Lung microvascular endothelial cell (primary cell): Measurements from ENCODE around the gene CABP5. TPM values are rescaled to one million over a fixed set of nuclear protein-coding genes. Genes with fewer than 3 reads are reported as not detected.

Source experiments
- DNase-seq, 2 donors: peaks; one replicate each; pipeline versions ENCODE4 v3.0.0 to v3.0.0-alpha.2; 2010; ENCODE audit warnings: low read depth in 2 of 2
- total RNA-seq: library from RNA; depleted of rRNA; stranded (reverse); fragments of >200 nt; gene quantifications from 2 replicates; pipeline ENCODE4 v1.2.1, GENCODE V29; 2014

CABP5 gene
- total RNA-seq, 1 donor from 2014 or later = not detected

DNA sequence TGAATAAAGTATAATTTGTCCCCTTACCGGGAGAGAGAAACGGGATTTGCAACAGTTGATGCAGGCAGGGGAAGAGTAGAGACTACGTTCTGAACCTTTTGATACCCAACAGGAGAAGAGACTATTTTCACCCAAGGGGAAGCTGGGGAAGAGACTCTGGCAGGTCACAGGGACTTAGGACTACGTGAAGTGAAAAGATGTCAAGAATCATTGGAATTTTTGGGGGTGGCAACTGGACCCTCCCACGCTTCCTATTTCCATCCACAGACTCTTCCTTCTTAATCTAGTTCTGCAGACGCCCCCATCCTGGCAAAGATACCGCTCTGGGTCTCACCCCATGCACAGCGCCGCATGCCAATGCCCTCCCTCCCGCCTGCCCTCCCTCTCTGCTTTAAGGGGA lies 13.8 kb downstream of the CABP5 start:
- no peak for DNase-seq

DNA sequence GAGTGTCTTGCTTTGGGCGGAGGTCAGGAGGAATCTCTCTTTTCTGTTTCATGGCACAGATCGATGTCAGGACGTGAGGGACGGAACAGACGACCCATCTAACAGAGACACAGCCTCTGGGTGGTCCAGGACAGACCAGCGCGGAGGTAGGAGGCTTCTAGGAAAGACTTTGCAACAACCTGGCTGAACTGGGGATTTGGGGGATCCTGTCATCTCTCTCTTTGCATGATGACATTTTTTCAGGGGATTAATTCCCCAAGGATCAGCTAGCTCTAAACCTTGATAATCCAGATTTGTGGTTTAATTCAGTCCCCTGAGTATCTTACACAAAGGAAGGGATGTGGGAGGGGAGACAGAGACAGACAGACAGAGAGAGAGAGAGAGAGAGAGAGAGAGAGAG lies 14.4 kb downstream of the CABP5 start:
- no peak for DNase-seq

DNA sequence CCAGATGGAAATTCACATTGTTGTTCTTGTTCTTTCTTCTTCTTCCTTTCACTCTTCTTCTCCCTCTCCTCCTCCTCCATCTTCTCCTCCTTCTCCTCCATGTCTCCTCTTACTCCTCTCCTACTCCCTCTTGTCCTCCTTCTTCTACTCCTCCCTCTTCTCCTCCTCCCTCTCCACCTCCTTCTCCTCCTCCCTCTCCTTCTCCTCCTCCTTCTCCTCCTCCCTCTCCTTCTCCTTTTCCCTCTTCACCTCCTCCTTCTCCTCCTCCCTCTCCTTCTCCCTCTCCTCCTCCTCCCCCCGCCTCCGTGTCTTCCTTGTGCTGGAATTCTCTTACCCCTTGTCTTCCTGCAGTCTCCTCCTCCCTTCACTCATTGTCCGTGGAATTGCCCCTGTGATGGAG lies 18.4 kb downstream of the CABP5 start:
- no peak for DNase-seq

DNA sequence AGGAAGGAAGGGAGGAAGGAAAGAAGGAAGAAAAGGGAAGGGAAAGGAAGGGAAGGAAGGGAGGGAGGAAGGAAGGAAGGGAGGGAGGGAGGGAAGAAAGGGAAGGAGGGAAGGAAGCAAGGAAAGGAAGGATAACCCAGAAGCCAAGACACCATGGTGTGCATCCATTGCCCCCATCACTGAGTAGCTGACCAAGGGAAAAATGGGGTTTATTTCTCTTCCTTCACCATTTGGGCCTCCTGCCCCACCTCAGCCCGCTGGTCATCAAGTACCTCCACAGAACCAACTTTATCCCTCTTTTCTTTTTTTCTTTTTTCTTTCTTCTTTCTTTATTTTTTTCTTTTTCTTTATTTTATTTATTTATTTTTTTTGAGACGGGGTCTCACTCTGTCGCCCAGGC lies 20.4 kb downstream of the CABP5 start:
- DNase-seq = no peak

DNA sequence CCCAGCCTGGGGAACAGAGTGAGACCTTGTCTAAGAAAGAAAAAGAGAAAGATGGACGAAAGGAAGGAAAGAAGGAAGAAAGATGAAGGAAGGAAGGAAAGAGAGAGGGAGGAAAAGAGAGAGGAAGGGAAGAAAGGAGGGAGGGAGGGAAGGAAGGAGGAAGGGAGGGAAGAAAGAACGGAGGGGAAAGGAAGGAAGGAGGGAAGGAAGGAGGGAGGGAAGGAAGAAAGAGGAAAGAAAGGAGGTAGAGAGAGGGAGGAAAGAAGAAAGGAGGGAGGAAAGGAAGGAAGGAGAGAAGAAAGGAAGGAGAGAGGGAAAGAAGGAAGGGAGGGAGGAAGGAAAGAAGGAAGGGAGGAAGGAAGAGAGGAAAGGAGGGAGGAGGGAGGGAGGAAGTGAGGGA lies 20.9 kb downstream of the CABP5 start:
- DNase-seq = no peak

DNA sequence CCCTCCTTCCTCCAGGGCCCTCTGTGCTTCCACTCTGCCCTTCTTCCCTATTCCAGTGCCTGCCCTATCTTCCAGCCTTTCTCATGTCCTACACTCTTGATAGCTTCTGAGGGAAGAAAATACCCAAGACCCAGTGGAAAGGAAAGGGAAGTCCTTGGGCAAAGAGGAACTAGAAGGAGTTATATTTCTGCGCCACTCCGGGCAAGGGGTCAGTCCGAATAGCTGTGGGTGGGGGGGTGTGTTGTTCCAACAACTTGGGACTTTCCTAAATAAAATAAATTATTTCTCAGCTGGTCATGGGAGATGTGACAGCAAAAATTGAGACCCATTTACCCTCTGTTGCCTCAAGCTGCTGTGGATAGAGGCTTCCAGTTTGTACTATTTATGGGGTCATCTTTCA lies 23.2 kb downstream of the CABP5 start:
- no peak for DNase-seq

DNA sequence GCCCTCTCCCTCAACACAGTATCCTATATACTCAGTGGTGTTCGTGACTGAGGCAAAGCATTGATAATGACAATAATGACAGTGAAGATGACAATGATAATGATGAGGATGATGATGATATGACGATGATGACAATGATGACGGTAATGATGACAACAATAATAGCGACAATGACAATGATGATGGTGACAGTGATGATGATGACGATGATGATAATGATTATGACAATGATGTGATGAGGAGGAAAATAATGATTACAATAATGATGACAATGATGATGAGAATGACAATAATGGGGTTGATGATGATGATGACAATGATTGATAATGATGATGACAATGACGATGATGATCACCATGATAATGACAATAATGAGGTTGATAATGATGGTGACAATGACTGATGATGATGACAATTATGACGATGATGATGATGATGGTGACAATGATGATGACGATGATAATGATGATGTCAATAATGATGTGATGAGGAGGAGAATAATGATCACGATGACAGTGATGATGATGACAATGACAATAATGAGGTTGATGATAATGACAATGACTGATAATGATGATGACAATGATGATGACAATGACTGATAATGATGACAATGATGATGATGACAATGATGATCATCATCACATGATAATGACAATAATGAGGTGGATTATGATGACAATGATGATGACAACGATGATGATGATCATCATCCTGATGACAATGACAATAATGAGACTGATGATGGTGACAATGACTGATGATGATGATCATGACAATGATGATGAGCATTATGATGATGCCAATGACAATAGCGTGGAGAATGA lies 32.7 kb downstream of the CABP5 start:
- DNase-seq = no peak

DNA sequence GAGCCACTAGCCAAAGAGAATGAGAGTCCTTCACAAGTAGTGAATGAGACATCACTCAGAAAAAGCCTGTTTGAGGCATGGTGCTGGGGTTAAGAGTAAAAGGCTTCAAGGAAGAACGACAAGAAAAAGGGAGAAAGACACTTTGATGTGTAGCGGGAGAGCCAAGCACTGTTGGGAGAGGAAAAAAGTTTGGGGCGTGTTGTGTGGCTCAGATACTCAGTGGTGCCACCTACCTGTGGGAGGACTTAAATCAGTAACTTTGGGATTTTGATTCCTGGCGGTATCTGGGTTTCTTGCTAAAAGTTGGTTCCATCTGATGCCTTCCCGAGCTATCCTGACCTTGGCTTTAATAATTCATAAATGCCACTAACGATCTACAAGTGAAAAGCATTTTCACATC lies 37.1 kb downstream of the CABP5 start:
- peak in 1 of 2 donors; percentile 2 for DNase-seq

DNA sequence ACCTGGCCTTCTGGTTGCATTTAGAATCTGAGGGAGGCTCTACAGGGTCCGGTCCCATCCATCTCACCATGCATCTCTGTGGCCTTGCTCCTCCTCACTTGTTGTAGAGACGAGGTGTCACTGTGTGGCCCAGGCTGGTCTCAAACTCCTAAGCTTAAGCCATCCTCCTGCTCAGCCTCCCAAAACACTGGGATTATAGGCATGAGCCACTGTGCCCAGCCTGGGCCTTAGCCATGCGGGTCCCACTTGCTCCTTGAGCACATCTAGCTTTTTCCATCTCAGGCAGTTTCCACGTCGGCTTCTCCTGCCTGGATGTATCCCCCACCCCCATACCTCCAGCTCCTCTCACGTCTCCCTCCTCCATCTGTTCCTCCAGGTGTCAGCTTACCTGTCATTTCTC lies 39.6 kb downstream of the CABP5 start:
- DNase-seq = no peak

DNA sequence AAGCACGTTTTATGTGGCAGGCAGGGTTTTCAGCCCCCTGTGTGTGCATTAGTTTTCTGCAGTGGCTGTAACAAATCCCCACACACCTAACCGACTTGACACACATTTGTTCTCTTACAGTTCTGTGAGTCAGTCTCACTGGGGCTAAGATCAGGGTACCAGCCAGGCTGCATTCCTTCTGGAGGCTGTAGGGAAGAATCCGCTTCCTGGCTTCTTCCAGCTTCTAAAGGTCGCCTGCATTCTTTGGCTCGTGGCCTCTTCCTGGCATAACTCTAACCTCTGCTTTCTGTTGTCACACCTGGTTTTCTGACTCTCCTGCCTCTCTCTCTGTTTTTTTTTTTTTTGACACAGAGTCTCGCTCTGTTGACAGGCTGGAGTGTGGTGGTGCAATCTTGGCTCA lies 43.0 kb downstream of the CABP5 start:
- DNase-seq = no peak

DNA sequence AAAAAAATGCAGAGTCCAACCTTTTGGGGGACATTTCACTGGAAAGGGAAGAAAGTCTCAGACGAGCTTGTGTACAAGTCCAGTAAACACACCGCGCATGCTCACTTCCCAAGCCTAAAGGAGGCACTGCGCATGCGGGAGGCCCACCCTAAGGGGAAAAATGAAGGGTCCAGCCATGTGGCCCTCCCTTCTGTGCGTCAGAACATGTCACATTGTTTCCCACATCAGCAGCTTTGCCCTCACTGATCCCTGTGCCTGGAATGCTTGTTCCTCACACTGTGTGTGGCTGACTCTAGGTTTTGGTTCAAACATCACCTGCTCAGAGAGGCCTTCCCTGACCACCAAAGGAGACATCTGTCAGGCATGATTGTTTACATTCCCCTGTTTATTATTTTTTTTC lies 45.1 kb downstream of the CABP5 start:
- no peak for DNase-seq

DNA sequence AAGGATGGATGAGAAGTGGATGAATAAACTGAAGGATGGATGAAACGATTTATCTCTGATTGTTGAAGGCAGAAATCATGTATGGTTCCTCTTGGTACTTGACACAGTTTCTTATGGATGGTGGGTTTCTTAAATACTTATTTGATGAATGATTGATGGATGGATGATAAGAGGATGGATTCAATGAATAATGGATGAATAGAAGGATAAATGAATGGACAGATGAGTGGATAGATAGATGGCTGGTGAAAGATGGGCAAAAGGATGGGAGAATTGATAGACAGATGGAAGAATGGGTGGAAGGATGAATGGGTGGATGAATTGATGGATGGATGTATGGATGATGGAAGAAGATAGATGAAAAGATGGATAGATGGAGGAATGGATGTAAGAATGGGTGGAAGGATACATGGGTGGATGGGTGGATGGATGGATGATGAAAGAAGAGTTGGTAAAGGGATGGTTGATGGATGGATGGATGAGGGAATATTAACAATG lies 47.6 kb downstream of the CABP5 start:
- DNase-seq = no peak

DNA sequence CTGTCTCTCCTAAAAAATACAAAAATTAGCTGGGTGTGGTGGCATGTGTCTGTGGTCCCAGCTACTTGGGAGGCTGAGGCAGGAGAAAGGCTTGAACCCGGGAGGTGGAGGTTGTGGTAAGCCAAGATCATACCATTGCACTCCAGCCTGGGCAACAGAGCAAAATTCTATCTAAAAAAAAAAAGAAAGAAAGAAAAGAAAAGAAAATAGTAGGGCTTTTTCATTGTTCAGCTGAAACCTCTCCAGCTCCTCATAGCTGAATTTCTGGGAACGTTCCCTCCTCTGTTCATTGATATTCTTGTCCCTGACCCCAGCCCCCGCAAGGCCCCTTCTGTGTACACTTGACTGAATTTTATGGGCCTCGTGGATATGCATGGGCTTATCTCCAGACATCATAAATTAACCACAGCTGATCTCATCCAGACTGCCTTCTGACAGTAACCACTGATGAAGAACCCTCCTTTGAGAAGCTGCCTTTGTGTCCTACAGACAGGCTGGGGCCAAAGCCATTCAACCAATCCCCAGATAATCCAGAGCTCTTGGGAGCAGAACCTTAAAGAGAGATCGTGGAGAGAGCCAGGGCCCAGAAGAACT lies 49.6 kb downstream of the CABP5 start, which contains the start of gene ELSPBP1:
TSS of gene ELSPBP1 (plus strand) at position 424 of the 594 bp plus-strand sequence. CDS start 14,036 bp downstream, outside the sequence.
- no peak for DNase-seq

DNA sequence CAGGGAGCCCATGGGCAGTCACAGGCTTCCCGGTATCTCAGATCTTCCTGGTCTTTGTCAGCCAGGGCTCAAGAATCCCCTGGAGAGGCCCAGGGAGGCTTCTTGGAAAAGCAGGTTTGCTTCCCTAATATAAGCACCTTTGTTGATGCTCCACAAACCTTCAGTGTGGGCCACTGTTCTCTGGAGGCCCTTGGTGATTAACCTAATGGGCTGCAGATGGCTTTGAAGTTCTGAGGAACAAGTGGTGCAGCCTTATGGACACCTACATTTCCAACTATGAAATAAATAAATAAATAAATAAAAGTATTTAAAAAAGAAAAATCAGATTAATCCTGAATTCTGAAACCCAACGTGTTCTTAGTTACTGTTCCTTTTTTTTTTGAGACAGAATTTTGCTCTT lies 51.8 kb downstream of the CABP5 start, which contains the start of gene BSPH1:
TSS of gene BSPH1 (minus strand) at position 101 of the 400 bp plus-strand sequence. CDS start at position 12, 89 bp downstream.
- no peak for DNase-seq

DNA sequence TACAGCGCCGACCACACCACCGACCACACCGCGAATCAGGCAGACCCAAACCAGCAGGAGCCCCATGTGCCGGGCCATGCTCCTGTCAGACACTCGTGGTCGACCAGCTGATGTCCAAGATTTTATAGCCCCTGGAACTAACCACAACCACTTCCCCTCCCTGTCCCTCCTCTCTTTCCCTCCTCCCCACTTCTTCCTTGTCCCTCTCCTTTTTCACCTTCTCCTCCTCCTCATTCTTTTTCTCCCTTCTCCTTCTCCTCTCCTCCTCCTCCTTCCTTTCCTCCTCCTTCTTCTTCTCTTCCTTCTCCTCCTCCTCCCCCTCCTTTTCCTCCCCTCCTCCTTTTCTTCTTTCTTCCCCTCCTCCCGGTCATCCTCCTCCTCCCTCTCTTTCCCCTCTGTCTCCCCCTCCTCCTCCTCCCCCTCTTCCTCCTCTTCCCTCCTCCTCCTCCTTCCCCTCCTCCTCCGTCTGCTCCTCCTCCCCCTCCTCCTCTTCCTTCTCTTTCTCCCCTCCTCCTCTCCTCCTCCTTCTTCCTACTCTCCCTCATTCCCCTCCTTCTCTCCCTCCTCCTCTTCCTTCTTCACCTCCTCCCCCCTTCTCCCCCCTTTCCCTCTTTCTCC lies 52.6 kb downstream of the CABP5 start:
- DNase-seq = no peak

Other genes with a start within 250 kb of the CABP5 start
- gene TPRX1, start 239.5 kb downstream of the CABP5 start, total RNA-seq = not detected in 2 replicates
- not detected in 2 replicates for gene CRX, start 222.1 kb downstream of the CABP5 start, total RNA-seq
- not detected in 2 replicates for gene TPRX2, start 184.8 kb downstream of the CABP5 start, total RNA-seq
- not detected in 2 replicates for gene SULT2A1, start 157.8 kb downstream of the CABP5 start, total RNA-seq
- not detected in 2 replicates for gene BSPH1, start 51.9 kb downstream of the CABP5 start, total RNA-seq
- not detected in 2 replicates for gene ELSPBP1, start 49.4 kb downstream of the CABP5 start, total RNA-seq
- gene PLA2G4C, start 66.7 kb upstream of the CABP5 start, total RNA-seq = 44.0 and 98.8 TPM in 2 replicates
- gene LIG1, start 126.3 kb upstream of the CABP5 start, total RNA-seq = 9.1 and 30.9 TPM in 2 replicates
- 2.0 and 2.2 TPM in 2 replicates for gene ZSWIM9, start 126.6 kb upstream of the CABP5 start, total RNA-seq
- gene CARD8, start 211.8 kb upstream of the CABP5 start, total RNA-seq = 55.4 and 69.6 TPM in 2 replicates
- under 0.01 and 0.87 TPM in 2 replicates for gene ZNF114, start 226.0 kb upstream of the CABP5 start, total RNA-seq